HepG2 (cell line): ENCODE measurements around the gene LRRC45. TPM values are rescaled to one million over a fixed set of nuclear protein-coding genes. Genes with fewer than 3 reads are reported as not detected.

Experiments
- HMGA1 ChIP-seq: sonication (generic); formaldehyde crosslinking; conservative IDR thresholded peaks from 2 replicates; pipeline ENCODE4 v1.4.0; 2020; ENCODE audit warnings: missing genetic modification reagents
- IKZF4 ChIP-seq: sonication (generic); formaldehyde crosslinking; IDR thresholded peaks from 2 replicates; pipeline ENCODE4 v1.5.1; 2020; ENCODE audit warnings: borderline replicate concordance, mild to moderate bottlenecking, low read depth, missing genetic modification reagents; ENCODE audit errors: not compliant biosample characterization
- NR2F6 ChIP-seq, 2 experiments: IDR thresholded peaks; 2 replicates each; pipeline ENCODE4 v1.6.1; 2016; ENCODE audit warnings: antibody characterized with exemption in 1 of 2, mild to moderate bottlenecking in 1 of 2
- POLR2A ChIP-seq, 2 experiments: IDR thresholded peaks; 2 replicates each; pipeline ENCODE4 v1.6.1; 2011; ENCODE audit warnings: low read depth in 2 of 2, low read length in 2 of 2, mild to moderate bottlenecking in 1 of 2, moderate library complexity in 1 of 2; ENCODE audit not compliant: insufficient read depth in 1 of 2
- SOX13 ChIP-seq, 3 experiments: fragments of 450-650 bp in 1 of 3; sonication (generic) in 1 of 3; formaldehyde crosslinking in 1 of 3; IDR thresholded peaks in 2 of 3; conservative IDR thresholded peaks in 1 of 3; 2 replicates each; pipeline versions ENCODE4 v1.5.0 to v1.6.1; 2016 to 2020; ENCODE audit warnings: antibody characterized with exemption in 1 of 3, mild to moderate bottlenecking in 1 of 3, missing compliant biosample characterization in 1 of 3, missing genetic modification reagents in 1 of 3, moderate library complexity in 1 of 3
- TSC22D2 ChIP-seq: sonication (generic); formaldehyde crosslinking; IDR thresholded peaks from 2 replicates; pipeline ENCODE4 v1.5.1; 2020; ENCODE audit warnings: missing genetic modification reagents, mild to moderate bottlenecking, borderline replicate concordance
- ZBTB7B ChIP-seq: sonication (generic); formaldehyde crosslinking; IDR thresholded peaks from 2 replicates; pipeline ENCODE4 v1.4.0; 2020; ENCODE audit warnings: missing genetic modification reagents
- ZEB1 ChIP-seq: IDR thresholded peaks from 2 replicates; pipeline ENCODE4 v1.6.1; 2012; ENCODE audit warnings: mild to moderate bottlenecking, low read depth, inconsistent platforms; ENCODE audit not compliant: insufficient replicate concordance
- ZNF256 ChIP-seq: sonication (generic); formaldehyde crosslinking; conservative IDR thresholded peaks from 2 replicates; pipeline ENCODE4 v1.4.0; 2020; ENCODE audit warnings: missing genetic modification reagents
- ZNF282 ChIP-seq: fragments of 450-650 bp; IDR thresholded peaks from 2 replicates; pipeline ENCODE4 v1.6.1; 2018; ENCODE audit not compliant: partially characterized antibody
- ZNF496 ChIP-seq: sonication (generic); formaldehyde crosslinking; IDR thresholded peaks from 2 replicates; pipeline ENCODE4 v1.8.1; 2023; ENCODE audit warnings: mild to moderate bottlenecking, moderate library complexity, missing genetic modification reagents; ENCODE audit not compliant: insufficient replicate concordance
- ZNF644 ChIP-seq: IDR thresholded peaks from 2 replicates; pipeline ENCODE4 v1.6.1; 2016; ENCODE audit warnings: low read depth
- ZNF749 ChIP-seq: sonication (generic); formaldehyde crosslinking; IDR thresholded peaks from 2 replicates; pipeline ENCODE4 v1.8.0; 2022; ENCODE audit warnings: mild to moderate bottlenecking, missing genetic modification reagents, moderate library complexity, borderline replicate concordance
- polyA plus RNA-seq, 8 experiments: library from polyadenylated mRNA; depleted of rRNA in 3 of 8; stranded (reverse) in 7 of 8; unstranded in 1 of 8; fragments of >200 nt; fragmentation: Illumina TruSeq in 4 of 8; extraction: Trizol in 4 of 8; gene quantifications; 2 replicates each; pipeline versions ENCODE4 v1.2.1 to v1.2.3, GENCODE V29; 2011 to 2016; ENCODE audit warnings: low read depth in 4 of 8, missing spikeins in 1 of 8, mixed read lengths in 1 of 8; ENCODE audit not compliant: insufficient read depth in 1 of 8
- total RNA-seq, 5 experiments: library from RNA; depleted of rRNA; stranded (reverse); fragments of >200 nt; fragmentation: Illumina TruSeq; extraction: Trizol; gene quantifications; 2 replicates each; pipeline ENCODE4 v1.2.3, GENCODE V29; 2016; ENCODE audit warnings: low read depth in 1 of 5
- TF ChIP-seq, protein P1 (sequence below): sonication (generic); formaldehyde crosslinking; IDR thresholded peaks from 2 replicates; pipeline ENCODE4 v1.4.0; 2020; ENCODE audit warnings: missing genetic modification reagents
- TF ChIP-seq, protein P2 (sequence below): sonication (generic); formaldehyde crosslinking; IDR thresholded peaks from 2 replicates; pipeline ENCODE4 v1.4.0; 2020; ENCODE audit warnings: missing genetic modification reagents
- TF ChIP-seq, protein P3 (sequence below): sonication (generic); formaldehyde crosslinking; IDR thresholded peaks from 2 replicates; pipeline ENCODE4 v1.4.0; 2020; ENCODE audit warnings: missing genetic modification reagents, mild to moderate bottlenecking, borderline replicate concordance
- TF ChIP-seq, protein P4 (sequence below): sonication (generic); formaldehyde crosslinking; IDR thresholded peaks from 2 replicates; pipeline ENCODE4 v1.5.0; 2020; ENCODE audit warnings: missing genetic modification reagents

LRRC45 gene
- total and polyA plus RNA-seq, 2 of the 13 experiments (the other 11 are each of a cell fraction or from before 2014, with no cell fraction given) = 11.6 to 48.1 TPM

GRCh38 chr17:82022981-82023446 lies at the start of gene LRRC45 (continued):
- TF ChIP-seq, protein P1, sequence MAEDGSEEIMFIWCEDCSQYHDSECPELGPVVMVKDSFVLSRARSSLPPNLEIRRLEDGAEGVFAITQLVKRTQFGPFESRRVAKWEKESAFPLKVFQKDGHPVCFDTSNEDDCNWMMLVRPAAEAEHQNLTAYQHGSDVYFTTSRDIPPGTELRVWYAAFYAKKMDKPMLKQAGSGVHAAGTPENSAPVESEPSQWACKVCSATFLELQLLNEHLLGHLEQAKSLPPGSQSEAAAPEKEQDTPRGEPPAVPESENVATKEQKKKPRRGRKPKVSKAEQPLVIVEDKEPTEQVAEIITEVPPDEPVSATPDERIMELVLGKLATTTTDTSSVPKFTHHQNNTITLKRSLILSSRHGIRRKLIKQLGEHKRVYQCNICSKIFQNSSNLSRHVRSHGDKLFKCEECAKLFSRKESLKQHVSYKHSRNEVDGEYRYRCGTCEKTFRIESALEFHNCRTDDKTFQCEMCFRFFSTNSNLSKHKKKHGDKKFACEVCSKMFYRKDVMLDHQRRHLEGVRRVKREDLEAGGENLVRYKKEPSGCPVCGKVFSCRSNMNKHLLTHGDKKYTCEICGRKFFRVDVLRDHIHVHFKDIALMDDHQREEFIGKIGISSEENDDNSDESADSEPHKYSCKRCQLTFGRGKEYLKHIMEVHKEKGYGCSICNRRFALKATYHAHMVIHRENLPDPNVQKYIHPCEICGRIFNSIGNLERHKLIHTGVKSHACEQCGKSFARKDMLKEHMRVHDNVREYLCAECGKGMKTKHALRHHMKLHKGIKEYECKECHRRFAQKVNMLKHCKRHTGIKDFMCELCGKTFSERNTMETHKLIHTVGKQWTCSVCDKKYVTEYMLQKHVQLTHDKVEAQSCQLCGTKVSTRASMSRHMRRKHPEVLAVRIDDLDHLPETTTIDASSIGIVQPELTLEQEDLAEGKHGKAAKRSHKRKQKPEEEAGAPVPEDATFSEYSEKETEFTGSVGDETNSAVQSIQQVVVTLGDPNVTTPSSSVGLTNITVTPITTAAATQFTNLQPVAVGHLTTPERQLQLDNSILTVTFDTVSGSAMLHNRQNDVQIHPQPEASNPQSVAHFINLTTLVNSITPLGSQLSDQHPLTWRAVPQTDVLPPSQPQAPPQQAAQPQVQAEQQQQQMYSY (CRISPR knock-in tag) = no peak
- TF ChIP-seq, protein P2, sequence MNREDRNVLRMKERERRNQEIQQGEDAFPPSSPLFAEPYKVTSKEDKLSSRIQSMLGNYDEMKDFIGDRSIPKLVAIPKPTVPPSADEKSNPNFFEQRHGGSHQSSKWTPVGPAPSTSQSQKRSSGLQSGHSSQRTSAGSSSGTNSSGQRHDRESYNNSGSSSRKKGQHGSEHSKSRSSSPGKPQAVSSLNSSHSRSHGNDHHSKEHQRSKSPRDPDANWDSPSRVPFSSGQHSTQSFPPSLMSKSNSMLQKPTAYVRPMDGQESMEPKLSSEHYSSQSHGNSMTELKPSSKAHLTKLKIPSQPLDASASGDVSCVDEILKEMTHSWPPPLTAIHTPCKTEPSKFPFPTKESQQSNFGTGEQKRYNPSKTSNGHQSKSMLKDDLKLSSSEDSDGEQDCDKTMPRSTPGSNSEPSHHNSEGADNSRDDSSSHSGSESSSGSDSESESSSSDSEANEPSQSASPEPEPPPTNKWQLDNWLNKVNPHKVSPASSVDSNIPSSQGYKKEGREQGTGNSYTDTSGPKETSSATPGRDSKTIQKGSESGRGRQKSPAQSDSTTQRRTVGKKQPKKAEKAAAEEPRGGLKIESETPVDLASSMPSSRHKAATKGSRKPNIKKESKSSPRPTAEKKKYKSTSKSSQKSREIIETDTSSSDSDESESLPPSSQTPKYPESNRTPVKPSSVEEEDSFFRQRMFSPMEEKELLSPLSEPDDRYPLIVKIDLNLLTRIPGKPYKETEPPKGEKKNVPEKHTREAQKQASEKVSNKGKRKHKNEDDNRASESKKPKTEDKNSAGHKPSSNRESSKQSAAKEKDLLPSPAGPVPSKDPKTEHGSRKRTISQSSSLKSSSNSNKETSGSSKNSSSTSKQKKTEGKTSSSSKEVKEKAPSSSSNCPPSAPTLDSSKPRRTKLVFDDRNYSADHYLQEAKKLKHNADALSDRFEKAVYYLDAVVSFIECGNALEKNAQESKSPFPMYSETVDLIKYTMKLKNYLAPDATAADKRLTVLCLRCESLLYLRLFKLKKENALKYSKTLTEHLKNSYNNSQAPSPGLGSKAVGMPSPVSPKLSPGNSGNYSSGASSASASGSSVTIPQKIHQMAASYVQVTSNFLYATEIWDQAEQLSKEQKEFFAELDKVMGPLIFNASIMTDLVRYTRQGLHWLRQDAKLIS (CRISPR knock-in tag) = no peak
- TF ChIP-seq ZBTB7B (CRISPR knock-in tag) = no peak
- TF ChIP-seq ZNF282 = no peak
- peak; percentile 18 for TF ChIP-seq IKZF4 (CRISPR knock-in tag)
- TF ChIP-seq ZNF256 = 0 out of 2 replicates have a peak, but pooled peaks have one; percentile 19
- TF ChIP-seq HMGA1 (CRISPR knock-in tag) = no peak
- TF ChIP-seq, protein P3, sequence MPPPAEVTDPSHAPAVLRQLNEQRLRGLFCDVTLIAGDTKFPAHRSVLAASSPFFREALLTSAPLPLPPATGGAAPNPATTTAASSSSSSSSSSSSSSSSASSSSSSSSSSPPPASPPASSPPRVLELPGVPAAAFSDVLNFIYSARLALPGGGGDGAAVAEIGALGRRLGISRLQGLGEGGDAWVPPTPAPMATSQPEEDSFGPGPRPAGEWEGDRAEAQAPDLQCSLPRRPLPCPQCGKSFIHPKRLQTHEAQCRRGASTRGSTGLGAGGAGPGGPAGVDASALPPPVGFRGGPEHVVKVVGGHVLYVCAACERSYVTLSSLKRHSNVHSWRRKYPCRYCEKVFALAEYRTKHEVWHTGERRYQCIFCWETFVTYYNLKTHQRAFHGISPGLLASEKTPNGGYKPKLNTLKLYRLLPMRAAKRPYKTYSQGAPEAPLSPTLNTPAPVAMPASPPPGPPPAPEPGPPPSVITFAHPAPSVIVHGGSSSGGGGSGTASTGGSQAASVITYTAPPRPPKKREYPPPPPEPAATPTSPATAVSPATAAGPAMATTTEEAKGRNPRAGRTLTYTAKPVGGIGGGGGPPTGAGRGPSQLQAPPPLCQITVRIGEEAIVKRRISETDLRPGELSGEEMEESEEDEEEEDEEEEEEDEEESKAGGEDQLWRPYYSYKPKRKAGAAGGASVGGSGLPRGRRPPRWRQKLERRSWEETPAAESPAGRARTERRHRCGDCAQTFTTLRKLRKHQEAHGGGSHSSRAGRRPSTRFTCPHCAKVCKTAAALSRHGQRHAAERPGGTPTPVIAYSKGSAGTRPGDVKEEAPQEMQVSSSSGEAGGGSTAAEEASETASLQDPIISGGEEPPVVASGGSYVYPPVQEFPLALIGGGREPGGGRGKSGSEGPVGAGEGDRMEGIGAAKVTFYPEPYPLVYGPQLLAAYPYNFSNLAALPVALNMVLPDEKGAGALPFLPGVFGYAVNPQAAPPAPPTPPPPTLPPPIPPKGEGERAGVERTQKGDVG (CRISPR knock-in tag) = no peak
- TF ChIP-seq TSC22D2 (CRISPR knock-in tag) = no peak
- TF ChIP-seq ZNF644 = no peak
- TF ChIP-seq ZEB1 = no peak
- TF ChIP-seq, protein P4, sequence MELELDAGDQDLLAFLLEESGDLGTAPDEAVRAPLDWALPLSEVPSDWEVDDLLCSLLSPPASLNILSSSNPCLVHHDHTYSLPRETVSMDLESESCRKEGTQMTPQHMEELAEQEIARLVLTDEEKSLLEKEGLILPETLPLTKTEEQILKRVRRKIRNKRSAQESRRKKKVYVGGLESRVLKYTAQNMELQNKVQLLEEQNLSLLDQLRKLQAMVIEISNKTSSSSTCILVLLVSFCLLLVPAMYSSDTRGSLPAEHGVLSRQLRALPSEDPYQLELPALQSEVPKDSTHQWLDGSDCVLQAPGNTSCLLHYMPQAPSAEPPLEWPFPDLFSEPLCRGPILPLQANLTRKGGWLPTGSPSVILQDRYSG (CRISPR knock-in tag) = no peak
- no peak for TF ChIP-seq NR2F6 (IDR thresholded peaks at IDR 0.05)
- TF ChIP-seq NR2F6 (CRISPR knock-in tag; IDR thresholded peaks at IDR 0.05) = no peak; the same call in 1 of the 2 replicates
- no peak for TF ChIP-seq ZNF749 (CRISPR knock-in tag)
- TF ChIP-seq POLR2A (IDR thresholded peaks at IDR 0.05; ENCODE audit: insufficient read depth in 1 of 2, low read depth in 2 of 2, low read length in 2 of 2) = no peak
- no peak for TF ChIP-seq SOX13 (IDR thresholded peaks at IDR 0.05)
- TF ChIP-seq SOX13 (CRISPR knock-in tag; conservative IDR thresholded peaks at IDR 0.05 in 1 of 2, IDR thresholded peaks at IDR 0.05 in 1 of 2) = no peak
- no peak for TF ChIP-seq ZNF496 (CRISPR knock-in tag)
